ENCODE results near the gene TTLL11.

GRCh38 chr9:121963528-121963995 lies 129.5 kb downstream of the TTLL11 start:
- TF ChIP-seq CTCF (optimal IDR thresholded peaks at IDR 0.05 in 1 of 3, IDR thresholded peaks at IDR 0.05 in 1 of 3, conservative IDR thresholded peaks at IDR 0.05 in 1 of 3; ENCODE audit: extremely low read depth in 1 of 3, insufficient read depth in 2 of 3, low read length in 3 of 3) (no peak), EZH2 (IDR thresholded peaks at IDR 0.05; ENCODE audit: low read length) (no peak)

Measured in keratinocyte (primary cell).